OCI-LY1 (cell line): ENCODE measurements around the gene HBD.

Experiments
- H2AFZ ChIP-seq: fragments of 200-600 bp; sonication (generic), shearing (Covaris generic); 2 replicates; pipeline ENCODE4 v1.6.0; 2014; ENCODE audit warnings: antibody characterized with exemption, mild to moderate bottlenecking, low read length
- H3F3A ChIP-seq: fragments of 200-600 bp; sonication (generic), shearing (Covaris generic); 2 replicates; pipeline ENCODE4 v1.6.0; 2014; ENCODE audit warnings: mild to moderate bottlenecking, antibody characterized with exemption, low read length, moderate library complexity; ENCODE audit not compliant: insufficient read depth
- H3K27ac ChIP-seq: fragments of 200-600 bp; sonication (generic); 2 replicates; pipeline ENCODE4 v1.5.1; 2014; ENCODE audit warnings: low read length, mixed run types, mild to moderate bottlenecking, low read depth; ENCODE audit not compliant: poor library complexity, severe bottlenecking
- H3K27me3 ChIP-seq: fragments of 200-600 bp; sonication (generic); 2 replicates; pipeline ENCODE4 v1.6.0; 2014; ENCODE audit warnings: antibody characterized with exemption, mild to moderate bottlenecking, low read length, moderate library complexity; ENCODE audit not compliant: insufficient read depth
- H3K36me3 ChIP-seq: fragments of 200-600 bp; sonication (generic); 2 replicates; pipeline ENCODE4 v1.6.1; 2014; ENCODE audit warnings: mild to moderate bottlenecking, antibody characterized with exemption, low read length, moderate library complexity, mixed read lengths; ENCODE audit not compliant: insufficient read depth
- H3K4me1 ChIP-seq: fragments of 200-600 bp; sonication (generic); 2 replicates; pipeline ENCODE4 v1.5.1; 2014; ENCODE audit warnings: mild to moderate bottlenecking, low read length, moderate library complexity; ENCODE audit not compliant: insufficient read depth, severe bottlenecking
- H3K4me2 ChIP-seq: fragments of 200-600 bp; sonication (generic), shearing (Covaris generic); 2 replicates; pipeline ENCODE4 v1.6.1; 2014; ENCODE audit warnings: low read length
- H3K4me3 ChIP-seq: fragments of 200-600 bp; sonication (generic); 2 replicates; pipeline ENCODE4 v1.5.1; 2014; ENCODE audit warnings: low read length, low read depth, mild to moderate bottlenecking, mixed read lengths; ENCODE audit not compliant: poor library complexity, severe bottlenecking
- H3K79me2 ChIP-seq: fragments of 200-600 bp; shearing (Covaris generic); 2 replicates; pipeline ENCODE4 v1.6.1; 2016; ENCODE audit warnings: mixed run types, low read length, mixed read lengths; ENCODE audit not compliant: insufficient read depth
- H3K9ac ChIP-seq: fragments of 200-600 bp; sonication (generic), shearing (Covaris generic); 2 replicates; pipeline ENCODE4 v1.6.1; 2014; ENCODE audit warnings: mild to moderate bottlenecking, low read length, mixed read lengths
- H3K9me2 ChIP-seq: fragments of 200-600 bp; sonication (generic), shearing (Covaris generic); 2 replicates; pipeline ENCODE4 v1.6.1; 2014; ENCODE audit warnings: low read depth, mild to moderate bottlenecking, low read length, mixed read lengths
- H3K9me3 ChIP-seq: fragments of 200-600 bp; shearing (Covaris generic); 2 replicates; pipeline ENCODE4 v1.6.1; 2014; ENCODE audit warnings: low read length, mixed read lengths
- H4K20me1 ChIP-seq: fragments of 200-600 bp; sonication (generic), shearing (Covaris generic); 2 replicates; pipeline ENCODE4 v1.6.0; 2016; ENCODE audit warnings: mild to moderate bottlenecking, low read length; ENCODE audit not compliant: insufficient read depth
- EZH2 ChIP-seq: fragments of 200-600 bp; sonication (generic), shearing (Covaris generic); IDR thresholded peaks from 2 replicates; pipeline ENCODE4 v1.8.0; 2017; ENCODE audit warnings: borderline replicate concordance, mixed run types, mild to moderate bottlenecking, antibody characterized with exemption, low read length, moderate library complexity, mixed read lengths
- TF ChIP-seq, protein P1 (sequence below): fragments of 200-600 bp; sonication (generic), shearing (Covaris generic); IDR thresholded peaks from 2 replicates; pipeline ENCODE4 v1.5.1; 2017; ENCODE audit warnings: mild to moderate bottlenecking, antibody characterized with exemption, low read length, moderate library complexity, mixed read lengths

HBD gene

DNA sequence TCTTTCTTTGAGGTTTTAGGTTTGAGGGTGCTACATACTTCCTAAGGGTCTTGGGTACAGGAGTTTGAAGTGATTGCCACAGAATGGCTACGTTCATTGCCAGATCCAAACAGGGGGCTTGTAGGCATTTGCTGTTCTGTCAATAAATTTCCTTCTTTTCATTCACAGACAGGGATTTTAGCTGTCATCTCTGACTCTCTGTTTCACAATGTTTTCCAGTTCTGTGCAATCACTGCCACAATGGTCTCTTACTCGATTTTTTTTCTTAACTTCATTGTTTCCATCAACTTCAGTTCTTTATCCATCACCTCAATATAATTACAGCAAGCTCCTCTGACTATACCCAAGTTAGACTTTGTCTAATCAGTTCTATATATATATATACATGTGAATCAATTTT, 6.2 kb upstream of the HBD start:
- Histone ChIP-seq H3K4me1 (no peaks in the 10 kb centered on the region), H3F3A (no peaks in the 10 kb centered on the region), H3K4me2 (no peak overlapping the region), H3K79me2 (no peaks in the 10 kb centered on the region), H3K9me2 (no peaks in the 10 kb centered on the region), H3K9ac (no peak overlapping the region), H2AFZ (no peak overlapping the region), H4K20me1 (no peaks in the 10 kb centered on the region), H3K4me3 (no peak overlapping the region), H3K36me3 (no peaks in the 10 kb centered on the region), H3K9me3 (no peaks in the 10 kb centered on the region), H3K27me3 (no peaks in the 10 kb centered on the region), H3K27ac (no peak overlapping the region)
- TF ChIP-seq, protein P1, sequence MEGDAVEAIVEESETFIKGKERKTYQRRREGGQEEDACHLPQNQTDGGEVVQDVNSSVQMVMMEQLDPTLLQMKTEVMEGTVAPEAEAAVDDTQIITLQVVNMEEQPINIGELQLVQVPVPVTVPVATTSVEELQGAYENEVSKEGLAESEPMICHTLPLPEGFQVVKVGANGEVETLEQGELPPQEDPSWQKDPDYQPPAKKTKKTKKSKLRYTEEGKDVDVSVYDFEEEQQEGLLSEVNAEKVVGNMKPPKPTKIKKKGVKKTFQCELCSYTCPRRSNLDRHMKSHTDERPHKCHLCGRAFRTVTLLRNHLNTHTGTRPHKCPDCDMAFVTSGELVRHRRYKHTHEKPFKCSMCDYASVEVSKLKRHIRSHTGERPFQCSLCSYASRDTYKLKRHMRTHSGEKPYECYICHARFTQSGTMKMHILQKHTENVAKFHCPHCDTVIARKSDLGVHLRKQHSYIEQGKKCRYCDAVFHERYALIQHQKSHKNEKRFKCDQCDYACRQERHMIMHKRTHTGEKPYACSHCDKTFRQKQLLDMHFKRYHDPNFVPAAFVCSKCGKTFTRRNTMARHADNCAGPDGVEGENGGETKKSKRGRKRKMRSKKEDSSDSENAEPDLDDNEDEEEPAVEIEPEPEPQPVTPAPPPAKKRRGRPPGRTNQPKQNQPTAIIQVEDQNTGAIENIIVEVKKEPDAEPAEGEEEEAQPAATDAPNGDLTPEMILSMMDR: no peak
- TF ChIP-seq EZH2: no peak

DNA sequence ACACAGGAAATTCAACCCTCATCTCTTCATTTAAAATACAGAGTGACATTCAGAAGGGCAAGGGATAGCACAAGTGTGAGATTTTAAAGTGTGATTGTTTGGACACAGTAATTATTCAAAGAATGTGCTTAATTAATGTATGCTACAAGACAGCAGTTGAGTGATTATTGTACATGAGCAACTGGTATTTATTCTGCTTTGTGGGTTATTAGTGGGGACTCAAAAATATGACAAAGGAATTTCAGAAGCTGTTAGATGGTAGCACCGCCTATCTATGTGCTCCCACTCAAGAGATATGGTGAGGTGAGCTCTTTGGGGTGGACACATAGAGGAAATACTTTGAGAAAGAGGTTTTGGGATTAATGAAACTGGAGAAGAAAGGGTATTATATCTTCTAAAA, 5.8 kb upstream of the HBD start:
- TF ChIP-seq, protein P1: no peak
- no peak for TF ChIP-seq EZH2
- Histone ChIP-seq H3K4me3 (no peak overlapping the region), H3K36me3 (no peaks in the 10 kb centered on the region), H3K9me3 (no peaks in the 10 kb centered on the region), H3K79me2 (no peaks in the 10 kb centered on the region), H3K4me2 (no peak overlapping the region), H3K9ac (no peak overlapping the region), H3K27me3 (no peaks in the 10 kb centered on the region), H3F3A (no peaks in the 10 kb centered on the region), H2AFZ (no peak overlapping the region), H4K20me1 (no peaks in the 10 kb centered on the region), H3K27ac (no peak overlapping the region), H3K4me1 (no peaks in the 10 kb centered on the region), H3K9me2 (no peaks in the 10 kb centered on the region)

DNA sequence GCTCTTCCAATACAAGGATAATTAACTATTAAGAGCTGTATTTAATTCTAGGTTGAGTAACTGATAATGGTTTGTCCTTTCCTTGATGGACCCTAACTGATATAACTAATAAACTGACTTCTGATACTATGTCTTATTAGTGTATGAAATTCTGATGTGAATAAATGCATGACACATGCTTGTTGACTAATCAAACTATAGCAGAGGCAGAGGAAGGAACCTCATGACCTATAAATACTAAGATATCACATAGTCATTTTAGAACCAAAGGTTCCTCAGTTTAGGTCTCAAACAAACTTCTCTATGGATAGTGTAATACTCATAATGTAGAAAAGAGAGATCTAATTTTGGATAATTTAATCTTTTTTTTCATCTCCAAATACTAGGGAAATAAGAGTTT, 4.8 kb upstream of the HBD start:
- Histone ChIP-seq H3K4me1 (no peaks in the 10 kb centered on the region), H2AFZ (no peak overlapping the region), H3F3A (no peaks in the 10 kb centered on the region), H3K4me2 (no peak overlapping the region), H3K9ac (no peak overlapping the region), H3K27ac (no peak overlapping the region), H4K20me1 (no peaks in the 10 kb centered on the region), H3K79me2 (no peaks in the 10 kb centered on the region), H3K36me3 (no peaks in the 10 kb centered on the region), H3K4me3 (no peak overlapping the region), H3K9me3 (no peaks in the 10 kb centered on the region), H3K9me2 (no peaks in the 10 kb centered on the region), H3K27me3 (no peaks in the 10 kb centered on the region)
- TF ChIP-seq, protein P1: no peak
- no peak for TF ChIP-seq EZH2
